ENCODE results near the gene TMEM25.

Gene TMEM25

GRCh38 chr11:118537409-118537980, 6.5 kb downstream of the TMEM25 start:
- DNase-seq (ENCODE audit: low read depth, low spot score) = no peak
- H3K4me3 ChIP-seq (ENCODE audit: low read depth, low read length) = no peak overlapping the region
- no peak for TF ChIP-seq CTCF (IDR thresholded peaks at IDR 0.05; ENCODE audit: low read depth, low read length)
- in situ Hi-C loops (cut with HindIII; ENCODE audit: low sequenced_read_pairs) = no loop called here

- DNase-seq (ENCODE audit: low read depth, low spot score) = no peak
- in situ Hi-C loops (cut with HindIII; ENCODE audit: low sequenced_read_pairs) = no loop called here
- TF ChIP-seq CTCF (IDR thresholded peaks at IDR 0.05; ENCODE audit: low read depth, low read length) = no peak
- H3K4me3 ChIP-seq (ENCODE audit: low read depth, low read length) = no peak overlapping the region
These were observed 13.1 kb downstream of the TMEM25 start for GRCh38 chr11:118544010-118544646.

GRCh38 chr11:118544647-118545010, 13.6 kb downstream of the TMEM25 start:
- DNase-seq (ENCODE audit: low read depth, low spot score) = no peak
- in situ Hi-C loops (cut with HindIII; ENCODE audit: low sequenced_read_pairs) = no loop called here

GRCh38 chr11:118545533-118545932, 14.5 kb downstream of the TMEM25 start:
- no peak for TF ChIP-seq CTCF (IDR thresholded peaks at IDR 0.05; ENCODE audit: low read depth, low read length)
- DNase-seq (ENCODE audit: low read depth, low spot score) = no peak
- in situ Hi-C loops (cut with HindIII; ENCODE audit: low sequenced_read_pairs) = no loop called here
- H3K4me3 ChIP-seq (ENCODE audit: low read depth, low read length) = no peak overlapping the region

More at GRCh38 chr11:118544647-118545010, 13.6 kb downstream of the TMEM25 start:
- no peak overlapping the region for H3K4me3 ChIP-seq (ENCODE audit: low read depth, low read length)
- TF ChIP-seq CTCF (IDR thresholded peaks at IDR 0.05; ENCODE audit: low read depth, low read length) = no peak

- in situ Hi-C loops (cut with HindIII; ENCODE audit: low sequenced_read_pairs) = no loop called here
- no peak overlapping the region for H3K4me3 ChIP-seq (ENCODE audit: low read depth, low read length)
- DNase-seq (ENCODE audit: low read depth, low spot score) = no peak
- TF ChIP-seq CTCF (IDR thresholded peaks at IDR 0.05; ENCODE audit: low read depth, low read length) = no peak
These were observed 16.1 kb downstream of the TMEM25 start for GRCh38 chr11:118547132-118547531.

- no peak overlapping the region for H3K4me3 ChIP-seq (ENCODE audit: low read depth, low read length)
- TF ChIP-seq CTCF (IDR thresholded peaks at IDR 0.05; ENCODE audit: low read depth, low read length) = no peak
- DNase-seq (ENCODE audit: low read depth, low spot score) = no peak
- in situ Hi-C loops (cut with HindIII; ENCODE audit: low sequenced_read_pairs) = no loop called here
These were observed 21.3 kb downstream of the TMEM25 start for GRCh38 chr11:118552341-118552740.
